GF-D8 (cell line): ENCODE measurements around the gene HHAT.
A peak's percentile ranks its signal among the peaks of the same experiment; 100 is the strongest.

Experiments used
- DNase-seq: peaks from one replicate; lab custom pipeline; 2025; lab: John Stamatoyannopoulos, UW

The HHAT gene

DNA sequence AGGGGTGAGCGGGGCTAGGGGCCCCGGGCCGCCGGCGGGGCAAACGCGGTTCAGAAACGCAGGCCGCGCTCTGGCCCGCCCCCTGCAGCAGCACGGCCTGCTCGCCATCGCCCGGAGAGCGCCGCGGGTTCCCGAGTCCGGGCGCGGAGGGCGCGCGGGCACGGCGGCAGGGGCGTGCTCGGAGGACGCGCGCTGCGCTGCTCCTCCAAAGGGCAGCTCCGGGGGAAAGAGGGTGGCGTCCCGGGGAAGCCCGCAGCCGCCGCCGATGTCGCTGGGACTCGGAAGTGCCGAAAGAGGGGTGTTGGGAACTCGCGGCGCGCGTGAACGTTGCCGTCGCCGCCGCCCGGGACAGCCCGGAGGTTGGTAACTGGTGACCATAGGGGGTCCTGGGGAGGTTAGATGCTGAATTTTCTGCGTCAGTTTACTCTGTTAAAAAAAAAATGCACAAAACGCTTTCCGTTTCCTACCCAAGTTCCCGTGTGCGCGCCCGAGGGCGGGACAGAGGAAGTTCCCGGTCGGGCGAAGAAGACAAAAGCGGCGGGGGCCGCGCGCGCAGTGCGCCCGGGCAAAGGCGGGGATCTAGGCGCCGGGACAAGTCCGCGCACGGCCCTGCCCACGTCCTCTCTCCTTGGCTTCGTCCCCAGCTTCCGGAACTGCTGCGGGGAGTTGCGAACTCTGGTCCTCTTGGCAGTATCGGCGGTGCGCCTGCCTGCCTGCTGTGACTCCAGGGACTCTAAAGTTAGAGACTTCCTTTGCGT, at the start of gene HHAT:
HHAT (plus strand) TSS at position 157 of the 758 bp plus-strand sequence. CDS start 20,074 bp downstream, outside the sequence.
- DNase-seq, result peak; percentile 15

DNA sequence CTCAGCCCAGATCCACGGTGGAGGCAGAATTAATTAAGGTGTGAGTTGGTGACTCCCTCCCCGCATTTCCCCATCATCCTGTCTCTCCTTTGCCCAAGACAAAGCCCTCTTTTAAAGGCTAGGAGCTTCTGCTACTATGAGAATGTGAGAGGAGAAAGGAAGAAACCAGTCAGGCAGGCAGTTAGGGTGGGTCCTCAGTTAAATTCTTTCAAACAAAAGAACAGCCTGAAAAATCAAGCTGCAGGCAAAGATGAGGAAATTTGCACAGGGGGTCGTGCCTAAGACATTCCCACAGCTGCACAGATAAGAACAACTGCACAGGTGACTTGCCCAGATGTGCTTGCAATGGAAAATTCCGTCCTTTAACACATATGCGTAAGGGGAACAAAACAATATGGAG, 48.5 kb upstream of the HHAT start:
- no peak for DNase-seq

- no peak for DNase-seq
These were observed 40.6 kb upstream of the HHAT start for GRCh38 chr1:210288116-210288515.

DNA sequence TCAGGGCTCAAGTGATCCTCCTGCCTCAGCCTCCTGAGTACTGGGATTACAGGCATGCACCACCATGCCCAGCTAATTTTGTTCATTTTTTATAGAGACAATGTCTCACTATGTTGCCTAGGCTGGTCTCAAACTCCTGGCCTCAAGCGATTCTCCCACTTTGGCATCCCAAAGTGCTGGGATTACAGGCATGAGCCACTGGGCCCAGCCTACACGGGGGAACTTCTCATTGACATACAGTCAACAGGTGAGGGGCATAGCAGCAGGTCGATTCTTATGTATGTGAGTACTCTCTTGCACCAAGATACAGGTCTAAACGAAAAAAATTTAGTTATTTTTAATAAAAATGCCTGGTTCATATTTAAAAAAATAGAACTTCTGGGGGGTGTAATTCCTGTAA, 39.5 kb upstream of the HHAT start:
- DNase-seq, result no peak

DNA sequence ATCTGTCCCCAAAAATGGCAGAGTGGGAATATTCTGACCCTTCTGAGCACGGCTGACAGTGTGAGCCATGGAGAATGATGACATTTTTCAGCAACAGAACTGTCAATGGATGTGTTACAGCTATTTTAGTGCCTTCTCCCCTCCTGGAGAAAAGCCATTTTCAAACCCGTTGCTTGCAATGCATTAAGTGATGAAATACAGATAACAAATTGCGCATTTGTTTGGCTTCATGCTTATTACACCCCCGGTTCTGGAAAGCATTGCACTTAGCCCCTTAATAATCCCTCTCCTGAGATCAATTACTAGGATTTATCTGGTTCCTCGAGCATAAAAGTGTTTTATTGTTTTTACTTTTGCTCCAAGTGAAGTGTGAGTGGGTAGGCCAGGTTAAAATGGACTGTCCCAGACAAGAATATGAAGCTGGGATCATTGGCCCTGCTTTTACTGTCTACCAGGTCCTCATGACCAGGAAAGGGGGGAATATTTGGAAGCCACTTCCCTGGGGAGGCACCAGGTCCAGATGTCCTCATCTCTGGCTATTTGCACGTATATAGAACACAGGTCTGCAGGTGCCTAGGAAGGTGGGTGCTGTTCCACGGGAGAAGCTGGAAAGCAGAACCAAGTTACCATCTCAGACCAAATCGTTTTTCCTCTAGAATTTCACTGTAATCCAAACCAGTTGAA, 37.5 kb upstream of the HHAT start:
- no peak for DNase-seq

GRCh38 chr1:210291786-210292230, 36.9 kb upstream of the HHAT start:
- DNase-seq, result no peak

DNA sequence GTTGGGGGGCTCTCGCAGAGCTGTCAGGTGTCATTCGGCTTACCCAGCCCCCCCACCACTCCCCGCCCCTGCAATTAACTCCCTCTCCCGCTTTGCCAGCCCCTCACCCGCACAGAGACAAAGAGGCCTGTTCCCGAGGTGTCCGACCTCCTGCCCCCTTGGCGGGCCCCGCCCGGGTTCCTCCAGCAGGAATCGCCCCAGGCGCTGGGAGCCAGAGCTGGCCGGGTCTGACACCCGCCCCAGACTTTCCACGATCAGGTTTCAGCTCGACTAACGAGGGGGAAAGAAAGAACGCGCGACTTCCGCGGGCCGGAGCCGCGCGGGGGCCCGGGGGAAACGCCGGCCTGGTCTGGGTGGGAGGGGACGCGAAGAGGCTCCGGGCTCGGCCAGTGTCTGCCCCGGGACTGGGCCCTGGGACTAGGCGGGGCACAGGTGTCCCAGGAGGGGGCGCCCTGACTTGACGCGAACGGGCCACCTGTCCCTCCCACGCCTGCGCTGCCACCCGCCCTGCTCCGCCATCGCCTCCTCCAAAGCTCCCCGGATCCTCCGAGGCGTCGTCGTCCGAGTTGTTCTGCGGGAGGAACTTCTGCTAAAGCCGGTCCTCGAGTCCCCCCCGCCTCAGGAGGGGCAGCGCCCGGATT, 36.4 kb upstream of the HHAT start:
- no peak for DNase-seq

DNA sequence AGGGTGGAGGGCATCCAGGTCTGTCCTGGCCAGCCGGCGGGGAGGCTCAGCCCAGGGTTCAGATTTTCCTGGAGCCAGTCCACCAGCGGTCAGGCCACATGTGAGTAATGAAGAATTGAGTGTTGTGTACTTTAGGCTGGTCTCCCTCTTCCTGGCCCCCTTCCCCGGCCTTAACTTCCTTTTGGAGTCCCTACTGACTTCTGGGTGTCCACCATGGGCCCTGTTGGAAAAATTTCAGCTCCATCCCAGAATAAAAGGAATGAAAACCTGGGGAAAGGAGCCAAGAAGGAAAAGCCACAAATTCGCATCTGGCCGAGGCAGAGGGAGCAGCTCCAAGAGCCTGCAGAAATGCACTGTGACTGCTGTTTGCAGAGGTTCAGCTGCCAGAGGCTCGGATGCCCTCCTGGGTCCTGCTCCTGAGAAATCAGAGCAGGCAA, 35.5 kb upstream of the HHAT start:
- DNase-seq, result no peak

DNA sequence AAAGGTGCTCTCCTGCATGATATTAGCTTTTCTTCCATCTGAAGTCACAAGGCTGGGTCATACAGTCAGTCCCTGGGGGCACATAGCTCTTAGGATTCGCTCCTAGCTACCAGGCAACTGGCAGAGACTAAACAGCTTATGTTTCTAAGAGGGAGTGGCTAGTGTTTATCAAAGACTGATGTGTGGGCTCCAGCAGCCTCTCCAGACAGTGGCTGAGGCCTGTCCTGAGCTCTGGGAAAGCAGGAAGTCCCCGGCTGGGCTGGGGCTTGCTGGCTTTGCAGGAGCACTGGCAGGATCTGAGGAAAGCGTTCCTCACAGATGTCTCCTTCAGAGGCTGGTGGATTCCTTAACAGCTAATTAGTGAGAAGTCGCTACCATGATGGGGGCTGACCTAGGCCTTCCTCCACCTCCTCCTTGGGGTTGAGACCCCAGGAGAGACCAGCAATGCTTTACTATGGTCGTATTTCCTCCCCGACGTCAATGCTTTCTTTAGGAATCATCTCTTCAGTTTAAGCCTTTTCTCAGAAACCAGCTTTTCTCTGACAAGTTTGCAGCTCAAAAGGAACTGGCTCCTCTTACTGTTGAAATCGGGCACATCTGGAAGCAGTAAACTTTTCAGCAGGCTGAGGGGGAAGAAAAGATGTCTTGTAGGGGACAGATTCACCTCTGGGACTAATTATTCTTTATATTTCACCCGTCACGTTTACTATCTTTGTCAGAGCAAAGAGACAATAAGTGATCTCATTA, 33.5 kb upstream of the HHAT start:
- no peak for DNase-seq

GRCh38 chr1:210296682-210297081, 32.0 kb upstream of the HHAT start:
- no peak for DNase-seq

- DNase-seq, result no peak
These were observed 30.4 kb upstream of the HHAT start for GRCh38 chr1:210298296-210298695.

DNA sequence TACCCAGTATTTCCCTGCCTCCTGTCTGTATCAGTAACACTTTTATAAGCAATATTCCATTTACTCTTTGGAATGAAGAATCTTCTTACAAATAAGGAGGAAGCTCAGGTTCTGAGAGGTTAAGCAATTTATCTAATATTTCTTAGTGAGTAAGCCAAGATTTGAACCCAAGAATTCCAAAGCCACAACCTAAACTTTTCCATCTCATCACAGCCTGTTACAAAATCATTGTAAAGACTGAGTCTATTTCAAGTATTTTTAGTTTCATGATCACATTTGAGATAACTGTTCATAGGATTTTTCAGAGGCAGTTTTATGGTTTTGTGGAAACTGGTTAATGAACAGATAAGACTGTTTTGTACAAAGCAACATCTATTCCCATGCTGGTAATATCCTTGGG, 29.8 kb upstream of the HHAT start:
- DNase-seq, result no peak

DNA sequence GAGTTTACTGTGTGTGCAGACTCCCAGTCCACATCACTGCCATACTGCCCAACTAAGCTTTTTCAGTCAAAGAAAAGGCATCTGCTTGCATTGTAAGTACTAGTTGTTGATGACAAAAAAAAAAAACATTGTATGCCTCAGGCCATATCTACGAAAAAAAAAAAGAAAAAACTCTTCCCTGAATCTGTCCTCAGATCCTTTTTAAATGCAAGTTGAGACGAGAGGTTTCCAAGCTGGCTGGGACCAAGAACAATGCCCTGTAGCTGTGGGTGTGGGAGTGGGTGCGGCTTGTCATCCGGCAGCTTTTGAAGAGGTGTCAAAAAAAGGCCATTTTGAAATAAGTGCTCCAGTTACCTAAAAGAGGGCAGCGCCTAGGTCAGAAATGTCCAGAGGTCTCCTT, 29.2 kb upstream of the HHAT start:
- no peak for DNase-seq

- no peak for DNase-seq
These were observed 27.6 kb upstream of the HHAT start for GRCh38 chr1:210300923-210301614.

DNA sequence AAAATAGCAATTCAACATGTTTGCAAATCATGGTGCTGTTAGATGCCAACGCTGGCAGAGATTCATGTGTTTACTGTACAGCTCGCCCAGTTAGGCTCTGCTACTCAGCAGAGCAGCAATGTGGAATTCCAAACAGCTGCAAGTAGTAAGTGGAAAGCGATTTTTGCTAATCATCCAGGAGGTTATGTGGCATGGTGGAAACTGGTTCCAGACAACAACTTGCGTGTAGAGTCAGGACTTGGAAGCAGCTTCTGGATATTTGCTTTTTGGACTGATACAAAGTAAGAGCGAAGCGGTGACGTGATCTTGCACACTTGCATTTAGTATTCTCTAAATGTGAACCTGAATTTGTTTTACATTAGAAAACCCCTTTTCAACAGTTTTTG, 27.1 kb upstream of the HHAT start:
- DNase-seq, result no peak

- no peak for DNase-seq
These were observed 26.2 kb upstream of the HHAT start for GRCh38 chr1:210302501-210302900.

DNA sequence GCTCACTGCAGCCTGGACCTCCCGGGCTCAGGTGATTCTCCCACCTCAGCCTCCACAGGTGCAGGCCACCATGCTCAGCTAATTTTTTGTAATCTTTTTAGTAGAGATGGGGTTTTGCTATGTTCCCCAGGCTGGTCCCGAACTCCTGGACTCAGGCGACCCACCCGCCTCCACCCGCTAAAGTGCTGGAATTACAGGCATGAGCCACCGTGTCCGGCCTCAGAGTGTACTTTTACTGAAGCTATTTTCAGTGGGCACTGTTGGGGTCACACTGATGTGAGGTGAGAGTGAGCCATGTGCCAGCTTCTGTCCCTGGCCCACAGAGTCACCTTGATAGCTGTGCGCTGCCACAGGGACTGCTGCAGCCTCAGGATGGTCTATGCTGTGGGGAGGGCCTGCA, 25.3 kb upstream of the HHAT start:
- no peak for DNase-seq

DNA sequence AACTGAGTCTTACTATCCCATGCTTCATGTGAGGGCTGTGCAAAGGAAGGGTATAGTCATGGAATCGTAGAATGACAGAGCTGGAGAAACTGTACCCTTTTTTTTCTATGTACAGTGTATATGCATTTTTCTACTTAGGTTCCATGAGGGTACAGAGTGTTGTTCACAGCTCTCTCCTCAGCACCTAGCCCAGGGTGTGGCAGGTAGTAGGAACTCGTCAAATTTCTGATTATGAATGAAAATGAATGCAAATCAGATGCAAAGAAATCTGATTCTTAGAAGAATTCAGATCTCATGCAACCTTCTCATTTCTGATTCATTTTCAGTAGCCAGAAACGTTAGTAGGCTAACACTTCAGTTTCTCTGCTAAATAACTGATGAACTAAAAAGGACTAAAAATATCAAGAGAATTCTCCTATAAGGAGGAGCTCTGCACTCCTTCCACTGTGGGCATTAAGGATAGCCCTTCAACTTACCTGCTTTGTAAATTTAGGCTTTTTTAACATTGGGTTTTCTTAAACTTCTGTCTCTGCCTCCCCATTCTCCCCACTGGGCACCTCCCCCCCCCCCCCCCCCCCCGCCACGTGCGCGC, 18.0 kb upstream of the HHAT start:
- DNase-seq, result no peak

DNA sequence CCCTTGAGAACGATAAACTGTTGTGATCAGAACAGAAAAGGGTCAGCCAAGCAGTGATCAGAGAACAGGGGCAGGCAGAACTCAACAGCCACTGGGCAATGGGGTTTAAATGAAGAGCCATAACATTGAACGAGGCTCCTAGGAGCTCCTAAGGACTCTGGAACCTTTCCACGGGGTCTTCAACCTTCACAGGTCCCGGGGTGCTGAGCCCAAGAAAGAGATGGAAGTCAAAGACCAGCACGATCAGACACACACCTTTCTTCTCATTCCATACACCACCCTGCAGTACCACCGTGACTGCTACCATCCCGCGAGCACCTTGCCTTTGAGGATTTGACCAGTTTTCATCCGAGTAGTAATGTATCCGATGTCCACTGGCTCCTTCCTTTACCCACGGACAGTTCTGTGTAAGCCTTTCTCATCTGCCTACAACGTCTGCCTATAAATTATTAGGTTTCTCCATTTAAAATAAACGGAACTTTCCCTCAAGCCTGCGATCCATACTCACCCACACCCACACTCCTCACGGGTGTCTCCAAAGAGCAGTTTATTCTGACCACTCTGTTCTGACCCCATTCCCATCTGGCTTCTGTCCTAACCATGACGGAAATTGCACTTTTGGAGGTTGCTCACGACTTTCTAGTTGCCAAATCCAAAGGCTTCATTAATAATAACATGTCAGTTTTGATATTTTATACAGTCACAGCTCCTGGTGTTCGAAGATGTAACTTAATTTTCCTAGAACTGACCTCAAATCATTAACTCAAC, 16.8 kb upstream of the HHAT start:
- no peak for DNase-seq

DNA sequence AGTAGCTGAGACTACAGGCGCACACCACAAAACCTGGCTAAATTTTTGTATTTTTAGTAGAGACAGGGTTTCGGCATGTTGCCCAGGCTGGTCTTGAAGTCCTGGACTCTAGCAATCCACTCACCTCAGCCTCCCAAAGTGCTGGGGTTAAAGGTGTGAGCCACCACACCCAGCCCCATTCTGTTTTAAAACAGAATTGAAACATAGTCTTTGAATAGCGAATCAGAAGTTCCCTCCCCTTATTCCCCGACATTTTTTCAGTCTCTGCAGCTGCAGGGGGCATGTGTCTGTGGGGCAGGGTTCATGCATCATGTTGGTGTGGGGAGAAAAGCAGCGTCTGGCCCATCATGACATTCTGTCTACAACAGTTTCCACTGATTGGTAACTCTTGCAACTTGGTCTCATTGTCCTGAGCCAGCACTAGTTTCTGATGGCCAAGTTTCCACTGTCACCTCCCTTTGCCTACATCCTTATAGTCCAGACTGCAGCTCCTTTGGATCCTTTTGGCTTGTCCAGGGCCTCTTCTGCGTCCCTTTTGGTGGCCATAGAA, 15.6 kb upstream of the HHAT start:
- DNase-seq, result no peak
